Measurements from ENCODE around the gene PIK3R3. TPM values are rescaled to one million over a fixed set of nuclear protein-coding genes. Genes with fewer than 3 reads are reported as not detected.
A peak's percentile ranks its signal among the peaks of the same experiment; 100 is the strongest.

Gene PIK3R3
- total RNA-seq, 4 donors from 2014 or later: 3.0 to 5.9 (median 4.7) TPM

GRCh38 chr1:46044116-46044515 lies 88.3 kb downstream of the PIK3R3 start:
- DNase-seq: no peak
- H3K36me3 ChIP-seq: no peaks in the 10 kb centered on the region
- no peaks in the 10 kb centered on the region for H3K9me3 ChIP-seq
- TF ChIP-seq POLR2A (IDR thresholded peaks at IDR 0.05) (no peak), POLR2AphosphoS5 (IDR thresholded peaks at IDR 0.05) (no peak), EP300 (IDR thresholded peaks at IDR 0.05; ENCODE audit: low read depth) (no peak), CTCF (IDR thresholded peaks at IDR 0.05) (no peak)
- in situ Hi-C loops (cut with MboI; ENCODE audit: low pct_ligation_motif_present in 1 of 4, low pct_unique_long_range_greater_than_20kb in 1 of 4, low sequenced_read_pairs in 3 of 4): no loop called here
- 87% methylated on average over 5 of the region's 5 CpGs; no CpG with 5 or more reads in 1 of the 2 donors for WGBS, 2 donors (ENCODE audit: low coverage in 1 of 2)
- peaks cover 0 to 26% (median under 1%) of the 10 kb centered on the region in 4 donors for H3K4me1 ChIP-seq
- no peak overlapping the region for H3K27ac ChIP-seq
- intact Hi-C loops (cut with DNase I; ENCODE audit: low total_unique reads): no loop called here
- H3K4me3 ChIP-seq: no peak overlapping the region
- H3K27me3 ChIP-seq: no peaks in the 10 kb centered on the region

- in situ Hi-C loops (cut with MboI; ENCODE audit: low pct_ligation_motif_present in 1 of 4, low pct_unique_long_range_greater_than_20kb in 1 of 4, low sequenced_read_pairs in 3 of 4): no loop called here
- DNase-seq: peak; percentile 28
Measured at GRCh38 chr1:46043458-46044017, 88.9 kb downstream of the PIK3R3 start.

GRCh38 chr1:46041974-46042373 lies 90.5 kb downstream of the PIK3R3 start:
- peaks cover 0 to 35% (median 1%) of the 10 kb centered on the region in 4 donors for H3K4me1 ChIP-seq

More at GRCh38 chr1:46043458-46044017, 88.9 kb downstream of the PIK3R3 start:
- Histone ChIP-seq H3K4me1 (peaks cover 0 to 30% (median under 1%) of the 10 kb centered on the region in 4 donors), H3K9me3 (no peaks in the 10 kb centered on the region), H3K4me3 (no peak overlapping the region), H3K27ac (no peak overlapping the region), H3K36me3 (no peaks in the 10 kb centered on the region), H3K27me3 (no peaks in the 10 kb centered on the region)
- intact Hi-C loops (cut with DNase I; ENCODE audit: low total_unique reads): no loop called here
- no peak for TF ChIP-seq CTCF (IDR thresholded peaks at IDR 0.05)
- TF ChIP-seq EP300 (IDR thresholded peaks at IDR 0.05; ENCODE audit: low read depth): no peak
- TF ChIP-seq POLR2A (IDR thresholded peaks at IDR 0.05): no peak
- no peak for TF ChIP-seq POLR2AphosphoS5 (IDR thresholded peaks at IDR 0.05)
- WGBS, 2 donors (ENCODE audit: low coverage in 1 of 2): 53 to 64% methylated on average over 4 to 11 of the region's 11 CpGs

GRCh38 chr1:46041551-46041950 lies 90.9 kb downstream of the PIK3R3 start:
- DNase-seq: no peak
- TF ChIP-seq POLR2AphosphoS5 (IDR thresholded peaks at IDR 0.05) (no peak), POLR2A (IDR thresholded peaks at IDR 0.05) (no peak), CTCF (IDR thresholded peaks at IDR 0.05) (no peak), EP300 (IDR thresholded peaks at IDR 0.05; ENCODE audit: low read depth) (no peak)
- no peaks in the 10 kb centered on the region for H3K36me3 ChIP-seq
- H3K4me1 ChIP-seq: peaks cover 0 to 39% (median 3%) of the 10 kb centered on the region in 4 donors
- no peaks in the 10 kb centered on the region for H3K9me3 ChIP-seq
- H3K27me3 ChIP-seq: no peaks in the 10 kb centered on the region
- H3K27ac ChIP-seq: no peak overlapping the region
- H3K4me3 ChIP-seq: no peak overlapping the region
- in situ Hi-C loops (cut with MboI; ENCODE audit: low pct_ligation_motif_present in 1 of 4, low pct_unique_long_range_greater_than_20kb in 1 of 4, low sequenced_read_pairs in 3 of 4): no loop called here
- intact Hi-C loops (cut with DNase I; ENCODE audit: low total_unique reads): no loop called here
- 65 to 71% methylated on average over 1 to 2 of the region's 2 CpGs for WGBS, 2 donors (ENCODE audit: low coverage in 1 of 2)

More at GRCh38 chr1:46041974-46042373, 90.5 kb downstream of the PIK3R3 start:
- Histone ChIP-seq H3K9me3 (no peaks in the 10 kb centered on the region), H3K27ac (no peak overlapping the region), H3K36me3 (no peaks in the 10 kb centered on the region), H3K27me3 (no peaks in the 10 kb centered on the region), H3K4me3 (no peak overlapping the region)
- no peak for DNase-seq
- TF ChIP-seq CTCF (IDR thresholded peaks at IDR 0.05) (no peak), EP300 (IDR thresholded peaks at IDR 0.05; ENCODE audit: low read depth) (no peak), POLR2AphosphoS5 (IDR thresholded peaks at IDR 0.05) (no peak), POLR2A (IDR thresholded peaks at IDR 0.05) (no peak)
- intact Hi-C loops (cut with DNase I; ENCODE audit: low total_unique reads) (no loop called here), in situ Hi-C loops (cut with MboI; ENCODE audit: low pct_ligation_motif_present in 1 of 4, low pct_unique_long_range_greater_than_20kb in 1 of 4, low sequenced_read_pairs in 3 of 4) (no loop called here)
